ENCODE data around the gene MTA1.

MTA1 gene

DNA sequence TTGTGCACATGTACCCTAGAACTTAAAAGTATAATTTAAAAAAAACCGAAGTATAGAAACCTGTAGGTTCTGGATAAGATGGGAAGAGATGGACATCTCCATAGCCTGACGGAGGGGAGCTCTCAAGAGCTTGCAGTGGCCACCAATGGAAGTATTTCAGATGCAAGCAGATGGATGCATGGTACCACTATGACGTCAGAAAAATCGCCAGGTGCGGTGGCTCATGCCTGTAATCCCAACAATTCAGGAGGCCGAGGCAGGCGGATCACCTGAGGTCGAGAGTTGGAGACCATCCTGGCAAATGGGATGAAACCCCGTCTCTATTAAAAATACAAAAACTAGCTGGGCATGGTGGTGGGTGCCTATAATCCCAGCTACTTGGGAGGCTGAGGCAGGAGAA is 17.9 kb upstream of the MTA1 start:
- no peaks in the 10 kb centered on the region for H3K27me3 ChIP-seq (ENCODE audit: control insufficient read depth, low read length)
- no peaks in the 10 kb centered on the region for H4K20me1 ChIP-seq (ENCODE audit: control insufficient read depth, insufficient read depth, low read depth, low read length)
- H3K36me3 ChIP-seq (ENCODE audit: control insufficient read depth, low read length), result peaks cover 26% of the 10 kb centered on the region
- no peak overlapping the region for H3K27ac ChIP-seq (ENCODE audit: low read depth, low read length)
- H3K79me2 ChIP-seq (ENCODE audit: control insufficient read depth, low read length), result peaks cover 26% of the 10 kb centered on the region
- H3K4me2 ChIP-seq (ENCODE audit: low read length), result no peak overlapping the region
- TF ChIP-seq EZH2phosphoT487 (IDR thresholded peaks at IDR 0.05; ENCODE audit: borderline replicate concordance, low read length), result no peak
- TF ChIP-seq, protein P1, sequence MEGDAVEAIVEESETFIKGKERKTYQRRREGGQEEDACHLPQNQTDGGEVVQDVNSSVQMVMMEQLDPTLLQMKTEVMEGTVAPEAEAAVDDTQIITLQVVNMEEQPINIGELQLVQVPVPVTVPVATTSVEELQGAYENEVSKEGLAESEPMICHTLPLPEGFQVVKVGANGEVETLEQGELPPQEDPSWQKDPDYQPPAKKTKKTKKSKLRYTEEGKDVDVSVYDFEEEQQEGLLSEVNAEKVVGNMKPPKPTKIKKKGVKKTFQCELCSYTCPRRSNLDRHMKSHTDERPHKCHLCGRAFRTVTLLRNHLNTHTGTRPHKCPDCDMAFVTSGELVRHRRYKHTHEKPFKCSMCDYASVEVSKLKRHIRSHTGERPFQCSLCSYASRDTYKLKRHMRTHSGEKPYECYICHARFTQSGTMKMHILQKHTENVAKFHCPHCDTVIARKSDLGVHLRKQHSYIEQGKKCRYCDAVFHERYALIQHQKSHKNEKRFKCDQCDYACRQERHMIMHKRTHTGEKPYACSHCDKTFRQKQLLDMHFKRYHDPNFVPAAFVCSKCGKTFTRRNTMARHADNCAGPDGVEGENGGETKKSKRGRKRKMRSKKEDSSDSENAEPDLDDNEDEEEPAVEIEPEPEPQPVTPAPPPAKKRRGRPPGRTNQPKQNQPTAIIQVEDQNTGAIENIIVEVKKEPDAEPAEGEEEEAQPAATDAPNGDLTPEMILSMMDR (IDR thresholded peaks at IDR 0.05; ENCODE audit: low read depth, low read length, poor library complexity, severe bottlenecking), result no peak
- peaks cover 12% of the 10 kb centered on the region for H3F3A ChIP-seq (ENCODE audit: control insufficient read depth, insufficient read depth)
- peaks cover 32% of the 10 kb centered on the region for H3K4me1 ChIP-seq (ENCODE audit: control insufficient read depth, low read length)
- H3K4me3 ChIP-seq (ENCODE audit: low read length), result no peak overlapping the region
- H3K9me2 ChIP-seq (replicated peaks; ENCODE audit: control insufficient read depth, low read length), result no peaks in the 10 kb centered on the region
- no peaks in the 10 kb centered on the region for H3K9me3 ChIP-seq (ENCODE audit: control insufficient read depth, insufficient read depth, low read length)

DNA sequence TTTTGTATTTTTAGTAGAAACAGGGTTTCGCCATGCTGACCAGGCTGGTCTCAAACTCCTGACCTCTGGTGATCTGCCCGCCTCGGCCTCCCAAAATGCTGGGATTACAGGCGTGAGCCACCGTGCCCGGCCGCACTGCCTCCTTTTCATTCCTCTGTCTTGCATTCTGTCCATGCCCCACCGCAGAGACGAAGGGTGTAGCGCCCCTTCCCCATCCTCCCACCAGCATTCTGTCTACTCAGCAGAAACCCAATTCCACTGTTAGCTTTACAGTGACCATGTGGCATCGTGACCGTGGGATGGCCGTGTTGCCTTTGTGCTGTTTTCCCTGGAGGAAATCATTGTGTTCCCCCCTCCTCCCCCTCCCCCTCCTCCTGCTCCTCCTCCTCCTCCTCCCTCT is 11.0 kb upstream of the MTA1 start:
- Histone ChIP-seq H3F3A (ENCODE audit: control insufficient read depth, insufficient read depth) (peaks cover 5% of the 10 kb centered on the region), H4K20me1 (ENCODE audit: control insufficient read depth, insufficient read depth, low read depth, low read length) (peaks cover 2% of the 10 kb centered on the region; the same call in 1 of the 2 replicates), H3K27ac (ENCODE audit: low read depth, low read length) (no peak overlapping the region), H3K9me2 (replicated peaks; ENCODE audit: control insufficient read depth, low read length) (no peaks in the 10 kb centered on the region), H3K4me2 (ENCODE audit: low read length) (no peak overlapping the region), H3K9me3 (ENCODE audit: control insufficient read depth, insufficient read depth, low read length) (no peaks in the 10 kb centered on the region), H3K79me2 (ENCODE audit: control insufficient read depth, low read length) (no peaks in the 10 kb centered on the region), H3K27me3 (ENCODE audit: control insufficient read depth, low read length) (peaks cover 23% of the 10 kb centered on the region), H3K4me1 (ENCODE audit: control insufficient read depth, low read length) (peaks cover 7% of the 10 kb centered on the region), H3K36me3 (ENCODE audit: control insufficient read depth, low read length) (no peaks in the 10 kb centered on the region), H3K4me3 (ENCODE audit: low read length) (no peak overlapping the region)
- TF ChIP-seq, protein P1 (IDR thresholded peaks at IDR 0.05; ENCODE audit: low read depth, low read length, poor library complexity, severe bottlenecking), result no peak
- no peak for TF ChIP-seq EZH2phosphoT487 (IDR thresholded peaks at IDR 0.05; ENCODE audit: borderline replicate concordance, low read length)

DNA sequence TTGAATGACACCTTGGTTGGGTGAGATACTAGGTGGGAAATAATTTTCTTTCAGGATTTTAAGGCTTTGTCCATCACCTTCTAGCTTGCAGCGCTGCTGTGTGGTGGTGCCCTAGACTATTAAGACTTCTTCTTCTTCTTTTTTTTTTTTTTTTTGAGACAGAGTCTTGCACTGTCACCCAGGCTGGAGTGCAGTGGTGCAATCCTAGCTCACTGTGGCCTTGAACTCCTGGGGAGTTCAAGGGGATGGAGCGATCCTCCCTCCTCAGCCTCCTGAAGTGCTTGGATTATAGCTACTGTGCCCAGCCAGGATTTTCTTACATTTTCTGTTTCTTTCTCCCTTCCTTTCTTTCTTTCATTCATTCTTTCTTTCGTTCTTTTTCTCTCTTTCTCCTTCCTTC is 10.3 kb upstream of the MTA1 start:
- TF ChIP-seq, protein P1 (IDR thresholded peaks at IDR 0.05; ENCODE audit: low read depth, low read length, poor library complexity, severe bottlenecking), result no peak
- no peak for TF ChIP-seq EZH2phosphoT487 (IDR thresholded peaks at IDR 0.05; ENCODE audit: borderline replicate concordance, low read length)
- no peak overlapping the region for H3K4me2 ChIP-seq (ENCODE audit: low read length)
- H3K9me3 ChIP-seq (ENCODE audit: control insufficient read depth, insufficient read depth, low read length), result no peaks in the 10 kb centered on the region

More for the DNA sequence above, 10.3 kb upstream of the MTA1 start:
- Histone ChIP-seq H3K27ac (ENCODE audit: low read depth, low read length) (no peak overlapping the region), H3K4me3 (ENCODE audit: low read length) (no peak overlapping the region), H3K79me2 (ENCODE audit: control insufficient read depth, low read length) (no peaks in the 10 kb centered on the region), H4K20me1 (ENCODE audit: control insufficient read depth, insufficient read depth, low read depth, low read length) (peaks cover 2% of the 10 kb centered on the region; the same call in 1 of the 2 replicates), H3K27me3 (ENCODE audit: control insufficient read depth, low read length) (peaks cover 31% of the 10 kb centered on the region), H3K4me1 (ENCODE audit: control insufficient read depth, low read length) (peaks cover 7% of the 10 kb centered on the region), H3K9me2 (replicated peaks; ENCODE audit: control insufficient read depth, low read length) (no peaks in the 10 kb centered on the region), H3F3A (ENCODE audit: control insufficient read depth, insufficient read depth) (peaks cover 5% of the 10 kb centered on the region), H3K36me3 (ENCODE audit: control insufficient read depth, low read length) (no peaks in the 10 kb centered on the region)
